Right atrium auricular region (tissue), 2 donors: Measurements from ENCODE around the gene TENT4B. TPM values are rescaled to one million over a fixed set of nuclear protein-coding genes. Genes with fewer than 3 reads are reported as not detected.

Source experiments
- DNase-seq: peaks from one replicate; pipeline ENCODE4 v3.0.0-alpha.2; 2019; ENCODE audit warnings: low spot score
- H3K27ac ChIP-seq, 2 donors: fragments of 200-600 bp; sonication (generic); 1 replicate in 1 of 2; 2 replicates in 1 of 2; pipeline ENCODE4 v1.5.1; 2016 to 2019
- H3K27me3 ChIP-seq, 2 donors: fragments of 200-600 bp; sonication (generic); one replicate each; pipeline versions ENCODE4 v1.5.1 to v1.6.0; 2017 to 2019
- H3K36me3 ChIP-seq: fragments of 200-600 bp; sonication (generic); one replicate; pipeline ENCODE4 v1.5.1; 2016
- H3K4me1 ChIP-seq, 2 donors: fragments of 200-600 bp; sonication (generic); one replicate each; pipeline versions ENCODE4 v1.5.1 to v1.6.0; 2017 to 2019
- H3K4me3 ChIP-seq, 2 donors: fragments of 200-600 bp; sonication (generic); 1 replicate in 1 of 2; 2 replicates in 1 of 2; pipeline ENCODE4 v1.5.1; 2017 to 2019; ENCODE audit warnings: mild to moderate bottlenecking in 1 of 2, moderate library complexity in 1 of 2
- H3K9me3 ChIP-seq, 2 donors: fragments of 200-600 bp; sonication (generic); one replicate each; pipeline ENCODE4 v1.5.1; 2019
- total RNA-seq, 2 donors: library from RNA; depleted of rRNA; stranded (reverse); fragments of >200 nt; gene quantifications; one replicate each; pipeline ENCODE4 v1.1.0, GENCODE V29; 2016
- TF ChIP-seq, protein P1 (sequence below), 2 donors: fragments of 200-600 bp; sonication (generic); IDR thresholded peaks; one replicate each; pipeline ENCODE4 v1.5.1; 2019; ENCODE audit warnings: antibody characterized with exemption in 2 of 2

TENT4B gene
- total RNA-seq, 2 donors from 2014 or later, result 5.0 to 6.1 TPM

DNA sequence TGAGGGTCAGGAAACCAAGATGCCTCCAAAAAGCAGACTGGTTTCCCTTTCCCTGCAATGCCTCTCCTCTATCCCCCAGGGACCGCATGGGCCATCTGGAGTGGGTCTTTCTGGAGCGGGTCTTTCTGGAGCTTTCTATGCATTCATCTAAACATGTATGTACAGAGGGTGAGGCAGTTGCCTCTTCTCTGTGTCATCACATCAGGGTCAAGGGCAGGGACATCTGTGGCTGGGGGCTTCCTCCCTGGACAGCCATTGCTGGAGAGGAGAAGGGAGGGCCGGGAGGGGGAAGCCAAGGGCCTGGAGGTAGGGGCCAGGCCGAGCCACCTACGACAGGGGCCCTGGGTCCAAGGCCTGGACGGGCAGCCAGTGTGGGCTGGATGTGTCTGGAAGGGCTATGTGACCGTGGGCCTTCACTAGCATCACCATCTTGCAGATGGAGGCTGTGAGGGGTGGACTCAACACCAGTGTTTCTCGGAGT, 114.1 kb downstream of the TENT4B start:
- no peak for DNase-seq
- peak overlapping the region; percentile 51 to 73 for H3K27ac ChIP-seq
- no peaks in the 10 kb centered on the region for H3K9me3 ChIP-seq
- TF ChIP-seq, protein P1, sequence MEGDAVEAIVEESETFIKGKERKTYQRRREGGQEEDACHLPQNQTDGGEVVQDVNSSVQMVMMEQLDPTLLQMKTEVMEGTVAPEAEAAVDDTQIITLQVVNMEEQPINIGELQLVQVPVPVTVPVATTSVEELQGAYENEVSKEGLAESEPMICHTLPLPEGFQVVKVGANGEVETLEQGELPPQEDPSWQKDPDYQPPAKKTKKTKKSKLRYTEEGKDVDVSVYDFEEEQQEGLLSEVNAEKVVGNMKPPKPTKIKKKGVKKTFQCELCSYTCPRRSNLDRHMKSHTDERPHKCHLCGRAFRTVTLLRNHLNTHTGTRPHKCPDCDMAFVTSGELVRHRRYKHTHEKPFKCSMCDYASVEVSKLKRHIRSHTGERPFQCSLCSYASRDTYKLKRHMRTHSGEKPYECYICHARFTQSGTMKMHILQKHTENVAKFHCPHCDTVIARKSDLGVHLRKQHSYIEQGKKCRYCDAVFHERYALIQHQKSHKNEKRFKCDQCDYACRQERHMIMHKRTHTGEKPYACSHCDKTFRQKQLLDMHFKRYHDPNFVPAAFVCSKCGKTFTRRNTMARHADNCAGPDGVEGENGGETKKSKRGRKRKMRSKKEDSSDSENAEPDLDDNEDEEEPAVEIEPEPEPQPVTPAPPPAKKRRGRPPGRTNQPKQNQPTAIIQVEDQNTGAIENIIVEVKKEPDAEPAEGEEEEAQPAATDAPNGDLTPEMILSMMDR (IDR thresholded peaks at IDR 0.05), result no peak
- no peaks in the 10 kb centered on the region for H3K36me3 ChIP-seq
- no peaks in the 10 kb centered on the region for H3K27me3 ChIP-seq
- peak overlapping the region in 1 of 2 donors; percentile 49 for H3K4me3 ChIP-seq
- peaks cover 0 to 17% of the 10 kb centered on the region in 2 donors for H3K4me1 ChIP-seq

DNA sequence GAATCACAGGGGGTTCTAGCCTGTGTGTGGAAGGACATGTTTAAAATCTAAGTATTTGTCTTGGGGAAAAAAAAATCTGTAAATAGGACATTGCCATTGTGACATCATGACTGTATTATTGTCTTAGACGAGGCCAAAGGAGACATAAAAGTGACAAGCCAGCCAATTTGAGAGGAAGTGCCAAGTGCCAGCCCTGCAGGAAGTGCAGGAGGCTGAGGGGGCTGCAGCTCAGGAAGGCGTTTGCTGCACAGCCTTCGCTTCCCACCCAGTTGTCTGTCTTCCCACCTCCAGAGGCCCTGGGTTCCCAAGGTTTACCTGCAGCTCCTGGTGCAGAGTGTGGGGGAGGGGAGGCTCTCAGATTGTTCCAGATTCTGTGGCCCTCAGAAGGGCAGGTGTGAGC, 114.5 kb downstream of the TENT4B start:
- Histone ChIP-seq H3K27ac (no peak overlapping the region), H3K36me3 (no peaks in the 10 kb centered on the region), H3K4me3 (peak overlapping the region in 1 of 2 donors; percentile 49)

DNA sequence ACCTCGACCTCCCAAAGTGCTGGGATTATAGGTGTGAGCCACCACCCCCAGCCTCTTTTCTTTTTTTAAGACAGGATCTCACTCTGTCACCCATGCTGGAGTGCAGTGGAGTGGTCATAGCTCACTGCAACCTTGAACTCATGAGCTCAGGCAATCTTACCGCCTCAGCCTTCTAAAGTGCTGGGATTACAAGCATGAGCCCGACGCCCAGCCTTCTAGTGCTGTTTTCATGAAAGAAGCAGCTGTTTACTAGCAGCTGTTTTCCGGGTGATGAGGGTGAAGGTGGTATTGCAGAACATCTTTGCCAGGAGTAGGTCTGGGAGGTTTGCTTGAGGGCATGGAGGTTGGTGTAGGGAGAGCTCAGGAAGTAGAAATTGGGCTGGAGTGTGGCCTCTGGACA, 115.2 kb downstream of the TENT4B start:
- Histone ChIP-seq H3K9me3 (no peaks in the 10 kb centered on the region), H3K4me3 (no peak overlapping the region), H3K27me3 (no peaks in the 10 kb centered on the region), H3K27ac (no peak overlapping the region), H3K36me3 (no peaks in the 10 kb centered on the region), H3K4me1 (peaks cover 0 to 17% of the 10 kb centered on the region in 2 donors)
- TF ChIP-seq, protein P1 (IDR thresholded peaks at IDR 0.05), result no peak
- no peak for DNase-seq

More for the DNA sequence above, 114.5 kb downstream of the TENT4B start:
- Histone ChIP-seq H3K9me3 (no peaks in the 10 kb centered on the region), H3K27me3 (no peaks in the 10 kb centered on the region), H3K4me1 (peaks cover 0 to 17% of the 10 kb centered on the region in 2 donors)
- TF ChIP-seq, protein P1 (IDR thresholded peaks at IDR 0.05), result no peak
- no peak for DNase-seq

DNA sequence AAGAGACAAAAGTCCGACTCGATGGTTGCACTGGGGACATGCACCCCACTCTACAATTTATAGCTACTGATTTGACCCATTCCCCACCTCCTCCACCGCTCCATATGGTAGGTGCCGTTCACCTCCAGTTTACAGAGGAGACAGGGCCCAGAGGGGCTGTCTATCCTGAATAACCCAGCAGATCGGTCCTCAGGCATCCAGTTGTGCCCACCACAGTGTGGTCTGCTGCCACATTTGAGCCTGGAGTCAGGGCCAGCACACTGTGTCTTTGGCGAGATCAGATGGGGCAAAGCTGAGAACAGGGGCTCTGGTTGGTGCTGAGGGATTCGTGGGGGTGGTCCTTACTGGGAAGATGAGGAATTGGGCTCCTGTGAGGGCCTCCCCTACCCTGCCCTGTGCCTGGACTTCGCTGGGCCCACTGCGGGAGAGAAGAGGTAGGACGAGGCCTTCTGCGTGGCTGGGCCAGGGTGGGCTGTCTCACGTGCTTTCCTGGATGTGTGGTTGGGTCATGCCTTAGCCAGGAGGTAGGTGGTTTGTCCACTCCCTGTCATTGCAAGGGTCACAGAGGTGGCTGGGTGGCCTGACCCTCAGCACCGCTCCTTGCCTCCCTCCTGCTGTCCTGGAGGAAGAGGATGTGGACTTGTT, 116.1 kb downstream of the TENT4B start:
- no peak overlapping the region for H3K27ac ChIP-seq
- TF ChIP-seq, protein P1 (IDR thresholded peaks at IDR 0.05), result no peak
- H3K4me1 ChIP-seq, result peaks cover 0 to 17% of the 10 kb centered on the region in 2 donors
- no peaks in the 10 kb centered on the region for H3K9me3 ChIP-seq
- no peaks in the 10 kb centered on the region for H3K27me3 ChIP-seq
- H3K4me3 ChIP-seq, result no peak overlapping the region
- H3K36me3 ChIP-seq, result no peaks in the 10 kb centered on the region
- DNase-seq, result no peak

DNA sequence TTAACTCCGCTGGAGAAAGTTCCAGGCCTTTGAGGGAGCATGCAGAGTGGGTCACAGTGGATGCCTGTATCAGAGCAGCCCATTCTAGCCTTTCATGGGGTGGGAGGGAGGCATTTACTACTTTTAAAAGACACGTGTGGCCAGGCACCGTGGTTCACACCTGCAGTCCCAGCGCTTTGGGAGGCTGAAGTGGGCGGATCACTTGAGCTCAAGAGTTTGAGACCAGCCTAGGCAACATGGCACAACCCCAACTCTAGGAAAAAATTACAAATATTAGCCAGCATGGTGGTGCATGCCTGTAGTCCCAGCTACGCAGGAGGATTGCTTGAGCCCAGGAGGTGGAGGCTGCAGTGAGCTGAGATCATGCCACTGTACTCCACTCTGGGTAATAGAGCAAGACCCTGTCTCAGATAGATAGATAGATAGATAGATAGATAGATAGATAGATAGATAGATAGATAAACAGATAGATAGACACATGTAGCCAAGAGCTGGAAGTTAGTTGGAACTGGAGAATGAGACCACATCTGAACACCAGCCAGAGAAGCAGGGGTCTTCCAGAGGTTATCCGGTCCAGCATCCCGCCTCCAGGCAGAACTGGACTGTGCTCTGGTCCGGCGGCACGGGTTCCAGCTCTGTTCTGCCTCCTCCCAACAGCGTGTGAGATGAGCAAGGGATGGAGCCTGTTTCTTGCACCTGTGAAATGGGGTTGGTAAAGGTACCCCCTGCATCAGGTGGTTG, 116.8 kb downstream of the TENT4B start:
- Histone ChIP-seq H3K36me3 (no peaks in the 10 kb centered on the region), H3K27ac (no peak overlapping the region), H3K9me3 (no peaks in the 10 kb centered on the region), H3K4me3 (no peak overlapping the region), H3K27me3 (no peaks in the 10 kb centered on the region), H3K4me1 (peaks cover 0 to 17% of the 10 kb centered on the region in 2 donors)
- TF ChIP-seq, protein P1 (IDR thresholded peaks at IDR 0.05), result no peak
- no peak for DNase-seq
